ENCODE measurements around the gene CENPQ.

The CENPQ gene

GRCh38 chr6:49462927-49463611, at the start of gene CENPQ, which contains the start of gene MMUT:
Gene CENPQ (plus strand): TSS chr6:49463370. CDS start chr6:49470177, 6,807 bp downstream.
Gene MMUT (minus strand): TSS chr6:49463253. CDS start chr6:49459466, 3,787 bp downstream.
- peak; percentile 97 for TF ChIP-seq CREB1 (IDR thresholded peaks at IDR 0.05; ENCODE audit: low read depth)
- TF ChIP-seq ZBTB7A (IDR thresholded peaks at IDR 0.05; ENCODE audit: low read depth): no peak
- no peak for TF ChIP-seq NFIC (IDR thresholded peaks at IDR 0.05)
- no peak for TF ChIP-seq RAD21 (IDR thresholded peaks at IDR 0.05; ENCODE audit: low read depth)
- TF ChIP-seq EGR1 (IDR thresholded peaks at IDR 0.05): peak; percentile 66
- peak; percentile 52 for TF ChIP-seq TCF12 (IDR thresholded peaks at IDR 0.05; ENCODE audit: low read depth)
- no peak for TF ChIP-seq FOXM1 (IDR thresholded peaks at IDR 0.05; ENCODE audit: borderline replicate concordance, low read depth)
- no peak for TF ChIP-seq CEBPB (IDR thresholded peaks at IDR 0.05)
- TF ChIP-seq TAF1 (IDR thresholded peaks at IDR 0.05; ENCODE audit: low read depth): peak; percentile 61; the same call in 1 of the 2 replicates
- no peak for TF ChIP-seq USF1 (IDR thresholded peaks at IDR 0.05)
- TF ChIP-seq EP300 (IDR thresholded peaks at IDR 0.05; ENCODE audit: borderline replicate concordance): no peak
- TF ChIP-seq TEAD4 (IDR thresholded peaks at IDR 0.05): no peak
- TF ChIP-seq, protein P1, sequence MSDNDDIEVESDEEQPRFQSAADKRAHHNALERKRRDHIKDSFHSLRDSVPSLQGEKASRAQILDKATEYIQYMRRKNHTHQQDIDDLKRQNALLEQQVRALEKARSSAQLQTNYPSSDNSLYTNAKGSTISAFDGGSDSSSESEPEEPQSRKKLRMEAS (IDR thresholded peaks at IDR 0.05): peak; percentile 75
- TF ChIP-seq, protein P2, sequence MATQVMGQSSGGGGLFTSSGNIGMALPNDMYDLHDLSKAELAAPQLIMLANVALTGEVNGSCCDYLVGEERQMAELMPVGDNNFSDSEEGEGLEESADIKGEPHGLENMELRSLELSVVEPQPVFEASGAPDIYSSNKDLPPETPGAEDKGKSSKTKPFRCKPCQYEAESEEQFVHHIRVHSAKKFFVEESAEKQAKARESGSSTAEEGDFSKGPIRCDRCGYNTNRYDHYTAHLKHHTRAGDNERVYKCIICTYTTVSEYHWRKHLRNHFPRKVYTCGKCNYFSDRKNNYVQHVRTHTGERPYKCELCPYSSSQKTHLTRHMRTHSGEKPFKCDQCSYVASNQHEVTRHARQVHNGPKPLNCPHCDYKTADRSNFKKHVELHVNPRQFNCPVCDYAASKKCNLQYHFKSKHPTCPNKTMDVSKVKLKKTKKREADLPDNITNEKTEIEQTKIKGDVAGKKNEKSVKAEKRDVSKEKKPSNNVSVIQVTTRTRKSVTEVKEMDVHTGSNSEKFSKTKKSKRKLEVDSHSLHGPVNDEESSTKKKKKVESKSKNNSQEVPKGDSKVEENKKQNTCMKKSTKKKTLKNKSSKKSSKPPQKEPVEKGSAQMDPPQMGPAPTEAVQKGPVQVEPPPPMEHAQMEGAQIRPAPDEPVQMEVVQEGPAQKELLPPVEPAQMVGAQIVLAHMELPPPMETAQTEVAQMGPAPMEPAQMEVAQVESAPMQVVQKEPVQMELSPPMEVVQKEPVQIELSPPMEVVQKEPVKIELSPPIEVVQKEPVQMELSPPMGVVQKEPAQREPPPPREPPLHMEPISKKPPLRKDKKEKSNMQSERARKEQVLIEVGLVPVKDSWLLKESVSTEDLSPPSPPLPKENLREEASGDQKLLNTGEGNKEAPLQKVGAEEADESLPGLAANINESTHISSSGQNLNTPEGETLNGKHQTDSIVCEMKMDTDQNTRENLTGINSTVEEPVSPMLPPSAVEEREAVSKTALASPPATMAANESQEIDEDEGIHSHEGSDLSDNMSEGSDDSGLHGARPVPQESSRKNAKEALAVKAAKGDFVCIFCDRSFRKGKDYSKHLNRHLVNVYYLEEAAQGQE (IDR thresholded peaks at IDR 0.05; ENCODE audit: low read depth): no peak
- TF ChIP-seq YY1 (IDR thresholded peaks at IDR 0.05; ENCODE audit: low read depth): no peak

DNA sequence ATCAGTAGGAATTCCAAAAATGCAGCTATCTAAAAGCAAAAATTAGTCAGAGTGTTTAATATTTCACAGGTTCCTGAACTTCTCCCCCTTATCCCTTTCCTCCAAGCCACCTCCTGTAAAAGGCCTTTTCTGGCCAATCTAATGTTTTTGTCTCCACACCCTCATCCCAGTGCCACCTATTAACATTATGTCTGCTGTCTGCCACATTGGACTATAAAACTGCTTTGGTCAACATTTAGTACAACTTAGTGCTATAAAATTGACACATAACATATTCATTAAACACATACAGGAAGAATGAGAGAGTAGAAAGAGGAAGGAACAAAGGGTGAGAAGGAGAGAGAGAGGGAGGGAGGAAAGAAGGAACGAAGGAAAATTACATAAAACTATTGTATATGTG, 47.8 kb upstream of the CENPQ start:
- TF ChIP-seq TAF1 (IDR thresholded peaks at IDR 0.05; ENCODE audit: low read depth) (no peak), RAD21 (IDR thresholded peaks at IDR 0.05; ENCODE audit: low read depth) (no peak), TEAD4 (IDR thresholded peaks at IDR 0.05) (no peak), USF1 (IDR thresholded peaks at IDR 0.05) (no peak), FOXM1 (IDR thresholded peaks at IDR 0.05; ENCODE audit: borderline replicate concordance, low read depth) (no peak), CREB1 (IDR thresholded peaks at IDR 0.05; ENCODE audit: low read depth) (no peak), YY1 (IDR thresholded peaks at IDR 0.05; ENCODE audit: low read depth) (no peak), EGR1 (IDR thresholded peaks at IDR 0.05) (no peak), NFIC (IDR thresholded peaks at IDR 0.05) (no peak), ZBTB7A (IDR thresholded peaks at IDR 0.05; ENCODE audit: low read depth) (no peak), CEBPB (IDR thresholded peaks at IDR 0.05) (no peak), TCF12 (IDR thresholded peaks at IDR 0.05; ENCODE audit: low read depth) (no peak)
- TF ChIP-seq, protein P2 (IDR thresholded peaks at IDR 0.05; ENCODE audit: low read depth): no peak
- TF ChIP-seq, protein P1 (IDR thresholded peaks at IDR 0.05): no peak

- TF ChIP-seq RAD21 (IDR thresholded peaks at IDR 0.05; ENCODE audit: low read depth) (no peak), EP300 (IDR thresholded peaks at IDR 0.05; ENCODE audit: borderline replicate concordance) (no peak)
- TF ChIP-seq, protein P2 (IDR thresholded peaks at IDR 0.05; ENCODE audit: low read depth): no peak
Observed at GRCh38 chr6:49416195-49416594, 47.0 kb upstream of the CENPQ start.

DNA sequence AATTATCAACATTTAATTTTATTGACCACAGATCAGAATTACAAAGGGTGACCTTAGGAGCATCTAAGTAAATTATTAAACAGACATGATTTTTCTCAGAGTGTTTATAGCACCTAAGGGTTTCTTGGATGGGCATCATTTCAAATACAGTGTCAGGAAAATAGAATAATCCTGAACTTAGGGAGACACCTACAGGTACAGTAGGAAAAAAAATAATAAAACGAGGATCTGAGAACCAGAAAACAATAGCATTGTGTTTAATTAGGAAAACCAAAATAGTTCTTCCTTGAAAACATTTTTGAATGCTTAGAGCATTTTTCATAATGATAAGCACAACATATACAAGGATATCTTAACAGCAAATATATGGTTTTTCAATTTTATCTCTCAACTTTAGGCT, 39.4 kb upstream of the CENPQ start:
- TF ChIP-seq CEBPB (IDR thresholded peaks at IDR 0.05) (no peak), ZBTB7A (IDR thresholded peaks at IDR 0.05; ENCODE audit: low read depth) (no peak), NFIC (IDR thresholded peaks at IDR 0.05) (no peak), RAD21 (IDR thresholded peaks at IDR 0.05; ENCODE audit: low read depth) (no peak; the same call in 1 of the 2 replicates), YY1 (IDR thresholded peaks at IDR 0.05; ENCODE audit: low read depth) (no peak), CREB1 (IDR thresholded peaks at IDR 0.05; ENCODE audit: low read depth) (no peak), TEAD4 (IDR thresholded peaks at IDR 0.05) (no peak)
- TF ChIP-seq, protein P2 (IDR thresholded peaks at IDR 0.05; ENCODE audit: low read depth): no peak
